AG04450 (cell line): Measurements from ENCODE around the gene RPS3A. TPM values are rescaled to one million over a fixed set of nuclear protein-coding genes. Genes with fewer than 3 reads are reported as not detected.
A peak's percentile ranks its signal among the peaks of the same experiment; 100 is the strongest.

Experiments
- CTCF ChIA-PET: fragments of 300-600, 350-600 bp; formaldehyde crosslinking; extraction: SDS; loops from one replicate; lab custom pipeline; 2022; ENCODE audit warnings: antibody characterized with exemption, inconsistent platforms; lab: Charles Lee
- POLR2A ChIA-PET: fragments of 350-600 bp; formaldehyde crosslinking; extraction: SDS; loops from one replicate; lab custom pipeline; 2021; ENCODE audit warnings: antibody characterized with exemption, inconsistent platforms; lab: Yijun Ruan, JAX
- DNase-seq: peaks from one replicate; pipeline ENCODE4 v3.0.0-alpha.2; 2011; ENCODE audit warnings: low read depth, low spot score
- H3K27ac ChIP-seq: one replicate; pipeline ENCODE4 v1.5.1; 2012; ENCODE audit warnings: low read depth, low read length, control low read depth
- H3K27me3 ChIP-seq: one replicate; pipeline ENCODE4 v1.6.0; 2012; ENCODE audit warnings: low read length; ENCODE audit not compliant: control insufficient read depth, insufficient read depth
- H3K4me3 ChIP-seq: 2 replicates; pipeline ENCODE4 v1.5.1; 2011; ENCODE audit warnings: mild to moderate bottlenecking, low read depth, low read length, control low read depth
- H3K9me3 ChIP-seq: 2 replicates; pipeline ENCODE4 v1.5.1; 2012; ENCODE audit warnings: low read length; ENCODE audit not compliant: control insufficient read depth, insufficient read depth
- polyA plus RNA-seq: library from polyadenylated mRNA; depleted of rRNA; stranded (reverse); fragments of >200 nt; gene quantifications from 2 replicates; pipeline ENCODE4 v1.2.3, GENCODE V29; 2011
- TF ChIP-seq, protein P1 (sequence below): IDR thresholded peaks from 2 replicates; pipeline ENCODE4 v1.5.1; 2011; ENCODE audit warnings: low read depth, low read length, control low read depth, inconsistent platforms

RPS3A gene
- polyA plus RNA-seq, 1 experiment, result 4,190 TPM

DNA sequence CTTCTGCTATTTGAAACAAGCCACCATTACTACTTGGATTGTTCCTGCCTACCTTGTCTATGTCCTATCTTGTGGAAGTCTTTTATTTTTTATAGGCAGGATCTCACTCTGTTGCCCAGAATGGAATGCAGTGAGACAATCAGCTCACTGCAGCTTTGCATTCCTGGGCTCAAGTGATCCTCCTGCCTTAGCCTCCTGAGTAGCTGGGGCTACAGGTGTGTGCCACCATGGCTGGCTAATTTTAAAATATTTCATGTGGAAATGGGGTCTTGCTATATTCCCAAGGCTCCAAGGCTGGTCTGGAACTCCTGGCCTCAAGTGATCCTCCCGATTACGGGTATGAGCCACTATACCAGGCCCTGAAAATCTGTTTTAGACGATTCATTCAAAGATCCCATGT lies 7.6 kb downstream of the RPS3A start:
- CTCF ChIA-PET, result interaction anchor here (1.5 kb wide), 1 partner anchor 10 kb away, joined by 4 read pairs; no protein-coding TSS in a partner anchor
- Histone ChIP-seq H3K27me3 (no peaks in the 10 kb centered on the region), H3K27ac (no peak overlapping the region), H3K9me3 (no peaks in the 10 kb centered on the region), H3K4me3 (no peak overlapping the region)
- TF ChIP-seq, protein P1, sequence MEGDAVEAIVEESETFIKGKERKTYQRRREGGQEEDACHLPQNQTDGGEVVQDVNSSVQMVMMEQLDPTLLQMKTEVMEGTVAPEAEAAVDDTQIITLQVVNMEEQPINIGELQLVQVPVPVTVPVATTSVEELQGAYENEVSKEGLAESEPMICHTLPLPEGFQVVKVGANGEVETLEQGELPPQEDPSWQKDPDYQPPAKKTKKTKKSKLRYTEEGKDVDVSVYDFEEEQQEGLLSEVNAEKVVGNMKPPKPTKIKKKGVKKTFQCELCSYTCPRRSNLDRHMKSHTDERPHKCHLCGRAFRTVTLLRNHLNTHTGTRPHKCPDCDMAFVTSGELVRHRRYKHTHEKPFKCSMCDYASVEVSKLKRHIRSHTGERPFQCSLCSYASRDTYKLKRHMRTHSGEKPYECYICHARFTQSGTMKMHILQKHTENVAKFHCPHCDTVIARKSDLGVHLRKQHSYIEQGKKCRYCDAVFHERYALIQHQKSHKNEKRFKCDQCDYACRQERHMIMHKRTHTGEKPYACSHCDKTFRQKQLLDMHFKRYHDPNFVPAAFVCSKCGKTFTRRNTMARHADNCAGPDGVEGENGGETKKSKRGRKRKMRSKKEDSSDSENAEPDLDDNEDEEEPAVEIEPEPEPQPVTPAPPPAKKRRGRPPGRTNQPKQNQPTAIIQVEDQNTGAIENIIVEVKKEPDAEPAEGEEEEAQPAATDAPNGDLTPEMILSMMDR, result no peak
- POLR2A ChIA-PET, result no interaction called here
- DNase-seq, result no peak

DNA sequence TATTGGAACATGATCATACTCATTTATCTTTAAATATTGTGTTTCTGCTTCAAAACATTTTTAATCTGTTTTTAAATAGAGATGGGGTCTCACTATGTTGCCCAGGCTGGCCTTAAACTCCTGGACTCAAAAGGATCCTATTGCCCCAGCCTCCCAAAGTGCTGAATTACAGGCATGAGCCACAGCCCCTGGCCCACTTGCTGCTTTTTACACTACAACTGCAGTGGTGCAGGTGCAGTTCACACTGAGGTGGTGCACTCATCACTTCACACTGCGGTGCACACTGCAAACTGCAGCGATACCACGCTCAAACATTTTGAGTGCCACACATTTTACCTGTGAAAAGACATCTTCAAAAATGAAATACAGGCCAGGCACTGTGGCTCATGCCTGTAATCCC lies 10.8 kb downstream of the RPS3A start:
- POLR2A ChIA-PET, result no interaction called here
- CTCF ChIA-PET, result interaction anchor here (0.6 kb wide), 1 partner anchor 8 kb away, joined by 3 read pairs; no protein-coding TSS in a partner anchor
- H3K4me3 ChIP-seq, result no peak overlapping the region

DNA sequence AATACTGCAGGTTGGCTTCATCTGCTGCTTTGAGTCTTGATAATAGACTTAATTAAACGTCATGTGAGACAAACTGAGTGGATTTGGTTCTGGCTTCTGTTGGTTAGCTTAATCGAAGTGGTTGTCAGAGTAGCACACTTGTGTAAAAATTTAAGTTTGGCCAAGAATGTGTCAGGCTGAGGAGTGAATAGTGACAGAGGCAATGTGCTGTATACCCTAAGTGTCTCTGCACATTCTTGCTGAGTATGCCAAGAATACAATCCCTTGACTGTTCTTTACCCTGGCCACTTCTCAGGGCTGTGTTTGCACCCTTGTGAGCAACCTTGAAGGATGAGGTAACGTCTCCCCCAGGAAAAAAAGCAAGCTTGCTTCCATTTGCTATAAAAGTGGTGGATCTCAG lies 14.9 kb downstream of the RPS3A start:
- Histone ChIP-seq H3K4me3 (no peak overlapping the region), H3K27ac (no peak overlapping the region), H3K27me3 (no peaks in the 10 kb centered on the region), H3K9me3 (no peaks in the 10 kb centered on the region)
- CTCF ChIA-PET, result interaction anchor here (0.6 to 1.4 kb wide), 4 partner anchors 12 to 248 kb away, joined by 3 to 4 read pairs (median 4); no protein-coding TSS in a partner anchor
- POLR2A ChIA-PET, result no interaction called here
- DNase-seq, result no peak
- TF ChIP-seq, protein P1, result no peak

More for the DNA sequence above, 10.8 kb downstream of the RPS3A start:
- H3K27me3 ChIP-seq, result no peaks in the 10 kb centered on the region
- no peak for DNase-seq
- TF ChIP-seq, protein P1, result no peak
- no peak overlapping the region for H3K27ac ChIP-seq
- H3K9me3 ChIP-seq, result no peaks in the 10 kb centered on the region

DNA sequence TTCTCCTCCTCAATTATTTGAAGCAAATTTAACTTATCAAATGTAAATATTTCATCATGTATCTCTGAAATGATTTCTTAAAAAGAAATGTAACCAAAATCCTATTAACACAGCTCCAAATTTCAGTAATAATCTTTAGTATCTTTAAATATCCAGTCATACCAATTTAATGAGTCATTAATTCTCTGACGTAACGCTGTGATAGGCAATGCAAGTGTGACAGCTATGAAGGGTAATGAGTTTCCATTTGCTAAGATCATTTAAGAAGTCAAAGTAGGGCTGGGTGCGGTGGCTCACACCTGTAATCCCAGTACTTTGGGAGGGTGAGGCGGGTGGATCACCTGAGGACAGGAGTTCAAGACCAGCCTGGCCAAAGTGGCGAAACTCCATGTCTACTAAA lies 15.6 kb downstream of the RPS3A start:
- Histone ChIP-seq H3K4me3 (no peak overlapping the region), H3K9me3 (no peaks in the 10 kb centered on the region), H3K27me3 (no peaks in the 10 kb centered on the region), H3K27ac (no peak overlapping the region)
- TF ChIP-seq, protein P1, result no peak
- CTCF ChIA-PET, result interaction anchor here (0.6 to 1.4 kb wide), 4 partner anchors 13 to 248 kb away, joined by 3 to 4 read pairs (median 4); no protein-coding TSS in a partner anchor
- POLR2A ChIA-PET, result no interaction called here
- no peak for DNase-seq

DNA sequence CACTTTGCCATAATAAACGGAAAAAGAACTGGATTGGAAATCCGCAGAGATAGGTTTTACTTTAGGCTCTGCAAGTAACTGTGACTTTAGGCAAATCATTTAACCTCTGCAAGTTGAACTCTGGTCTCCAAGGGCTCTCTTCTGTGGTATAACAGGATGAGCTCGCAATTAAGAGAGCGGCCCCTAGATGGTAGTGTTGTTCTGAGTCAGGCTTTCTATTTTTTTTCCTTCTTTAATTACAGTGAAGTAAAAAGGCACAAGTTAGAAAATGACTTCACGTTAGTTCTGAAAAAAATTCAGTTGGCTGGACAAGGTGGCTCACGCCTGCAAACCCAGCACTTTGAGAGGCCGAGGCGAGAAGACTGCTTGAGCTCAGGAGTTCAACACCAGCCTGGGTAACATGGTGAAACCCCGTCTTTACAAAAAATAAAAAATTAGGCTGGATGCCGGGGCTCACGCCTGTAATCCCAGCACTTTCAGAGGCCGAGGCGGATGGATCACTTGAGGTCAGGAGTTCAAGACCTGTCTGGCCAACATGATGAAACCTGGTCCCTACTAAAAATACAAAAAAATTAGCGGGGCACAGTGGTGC lies 18.0 kb downstream of the RPS3A start:
- no peaks in the 10 kb centered on the region for H3K9me3 ChIP-seq
- H3K4me3 ChIP-seq, result no peak overlapping the region
- no peak overlapping the region for H3K27ac ChIP-seq
- TF ChIP-seq, protein P1, result peak; percentile 82
- CTCF ChIA-PET, result interaction anchor here (0.5 to 2.5 kb wide), 49 partner anchors 9 to 1654 kb away, joined by 3 to 25 read pairs (median 4); partner anchors contain the start of genes PRSS48 and RPS3A
- POLR2A ChIA-PET, result no interaction called here
- DNase-seq, result peak; percentile 24
- H3K27me3 ChIP-seq, result no peaks in the 10 kb centered on the region
